Lower leg skin (tissue), 4 donors: ENCODE measurements around the gene RTN4RL2. TPM values are rescaled to one million over a fixed set of nuclear protein-coding genes. Genes with fewer than 3 reads are reported as not detected.

ENCODE experiments used
- DNase-seq, 2 donors: peaks; one replicate each; pipeline ENCODE4 v3.0.0-alpha.2; 2019; ENCODE audit warnings: low spot score in 2 of 2
- H3K4me3 ChIP-seq: fragments of 200-600 bp; sonication (generic); 2 replicates; pipeline ENCODE4 v1.5.1; 2017; ENCODE audit warnings: mild to moderate bottlenecking, low read depth; ENCODE audit not compliant: poor library complexity, severe bottlenecking
- CTCF ChIP-seq, 3 donors: fragments of 450-650 bp; IDR thresholded peaks; one replicate each; pipeline ENCODE4 v1.5.1; 2016; ENCODE audit warnings: antibody characterized with exemption in 3 of 3, mild to moderate bottlenecking in 3 of 3, moderate library complexity in 2 of 3
- POLR2A ChIP-seq, 2 donors: fragments of 450-650 bp; IDR thresholded peaks; one replicate each; pipeline ENCODE4 v1.6.1; 2016 to 2017; ENCODE audit warnings: antibody characterized with exemption in 2 of 2, mild to moderate bottlenecking in 1 of 2, moderate library complexity in 1 of 2
- WGBS, 2 donors: methylation state at CpG; one replicate each; pipeline ENCODE4 v1.1.5; 2018; 5-methylcytosine and 5-hydroxymethylcytosine counted together
- intact Hi-C: fragments of 100-400 bp; cut with DNase I; formaldehyde crosslinking; loops from one replicate; pipeline ENCODE4 v1.15.0; 2023; ENCODE audit warnings: low total_unique reads
- total RNA-seq, 4 donors: library from RNA; depleted of rRNA; stranded (reverse); fragments of >200 nt; gene quantifications; one replicate each; pipeline ENCODE4 v1.1.0, GENCODE V29; 2016

Gene RTN4RL2
- total RNA-seq, 4 donors from 2014 or later = 0.55 to 3.6 (median 2.3) TPM

- 88 to 95% methylated on average over 1 of the region's 1 CpG for WGBS, 2 donors
- no peak for DNase-seq
- intact Hi-C loops = no loop called here
- no peak overlapping the region for H3K4me3 ChIP-seq
- no peak for TF ChIP-seq CTCF (IDR thresholded peaks at IDR 0.05)
- no peak for TF ChIP-seq POLR2A (IDR thresholded peaks at IDR 0.05)
These were observed 46.2 kb downstream of the RTN4RL2 start for GRCh38 chr11:57506522-57506921.

- no peak for TF ChIP-seq POLR2A (IDR thresholded peaks at IDR 0.05)
- TF ChIP-seq CTCF (IDR thresholded peaks at IDR 0.05) = no peak
- no peak overlapping the region for H3K4me3 ChIP-seq
- intact Hi-C loops = no loop called here
- no peak for DNase-seq
- WGBS, 2 donors = 71 to 82% methylated on average over 7 of the region's 7 CpGs
These were observed 48.2 kb downstream of the RTN4RL2 start for GRCh38 chr11:57508341-57509170.

GRCh38 chr11:57511741-57512430 lies 51.6 kb downstream of the RTN4RL2 start:
- WGBS, 2 donors = 88 to 91% methylated on average over 6 of the region's 6 CpGs
- no peak for DNase-seq
- TF ChIP-seq CTCF (IDR thresholded peaks at IDR 0.05) (no peak), POLR2A (IDR thresholded peaks at IDR 0.05) (no peak)
- no peak overlapping the region for H3K4me3 ChIP-seq
- intact Hi-C loops = no loop called here

GRCh38 chr11:57512646-57513451 lies 52.5 kb downstream of the RTN4RL2 start:
- WGBS, 2 donors = 61 to 63% methylated on average over 12 of the region's 12 CpGs
- TF ChIP-seq POLR2A (IDR thresholded peaks at IDR 0.05) (no peak), CTCF (IDR thresholded peaks at IDR 0.05) (no peak)
- no peak for DNase-seq
- H3K4me3 ChIP-seq = no peak overlapping the region
- intact Hi-C loops = no loop called here

GRCh38 chr11:57513452-57513795 lies 53.1 kb downstream of the RTN4RL2 start:
- TF ChIP-seq POLR2A (IDR thresholded peaks at IDR 0.05) = no peak
- TF ChIP-seq CTCF (IDR thresholded peaks at IDR 0.05) = no peak
- DNase-seq = no peak
- intact Hi-C loops = no loop called here
- WGBS, 2 donors = 23 to 24% methylated on average over 1 of the region's 1 CpG
- no peak overlapping the region for H3K4me3 ChIP-seq
